ENCODE measurements around the gene DNAH17. TPM values are rescaled to one million over a fixed set of nuclear protein-coding genes. Genes with fewer than 3 reads are reported as not detected.

The DNAH17 gene
- total and polyA plus RNA-seq, 2 of the 13 experiments (the other 11 are each of a cell fraction or from before 2014, with no cell fraction given), result 0.86 to 1.6 TPM

DNA sequence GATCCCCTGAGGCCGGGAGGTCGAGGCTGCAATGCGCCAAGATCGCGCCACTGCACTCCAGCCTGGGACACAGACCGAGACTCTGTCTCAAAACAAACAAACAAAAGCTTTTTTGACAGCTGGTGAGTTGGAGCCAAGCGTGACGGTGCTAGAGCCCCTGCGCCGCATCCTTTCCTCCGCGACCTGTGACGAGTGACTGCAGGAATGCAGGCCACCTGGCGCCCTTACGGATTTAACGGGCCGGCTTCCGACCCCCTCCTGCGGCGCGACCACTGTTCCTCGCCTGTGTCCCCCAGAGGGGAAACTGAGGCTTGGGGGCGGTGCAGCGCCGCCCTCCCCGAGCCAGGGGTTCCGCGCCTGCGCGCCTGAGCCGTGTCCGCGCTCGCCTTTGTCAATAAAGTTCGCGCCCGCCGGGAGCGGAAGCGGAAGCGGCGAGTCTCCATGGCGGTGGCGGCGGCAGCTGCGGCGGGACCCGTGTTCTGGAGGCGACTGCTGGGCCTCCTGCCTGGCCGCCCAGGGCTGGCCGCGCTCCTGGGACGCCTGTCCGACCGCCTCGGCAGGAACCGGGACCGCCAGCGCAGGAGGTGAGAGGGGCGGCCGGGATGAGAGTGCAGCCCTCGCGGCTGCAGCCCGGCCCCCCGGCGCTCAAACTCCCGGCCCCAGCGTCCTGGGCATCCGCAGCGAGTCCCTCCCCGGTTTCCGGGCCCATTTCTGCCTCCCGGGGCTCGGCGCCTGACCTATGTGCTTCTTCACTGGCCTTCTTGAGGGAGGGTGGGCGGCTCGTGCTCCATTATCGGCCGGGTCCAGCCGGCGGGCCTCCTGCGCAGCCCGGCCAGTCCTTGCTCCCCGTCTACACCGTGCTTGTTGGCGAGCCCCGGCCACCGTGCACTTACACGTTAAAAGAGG, 198.7 kb downstream of the DNAH17 start, which contains the start of gene PGS1 (continued):
- TF ChIP-seq ZBTB4 (CRISPR knock-in tag; IDR thresholded peaks at IDR 0.05; ENCODE audit: borderline replicate concordance), result peak; percentile 93; the same call in 1 of the 2 replicates
- peak; percentile 94 for TF ChIP-seq YY1 (IDR thresholded peaks at IDR 0.05; ENCODE audit: insufficient read depth, insufficient replicate concordance, low read depth, low read length)
- TF ChIP-seq ZBTB42 (CRISPR knock-in tag; IDR thresholded peaks at IDR 0.05), result no peak
- peak; percentile 80; the same call in 1 of the 2 replicates for TF ChIP-seq ZSCAN29 (CRISPR knock-in tag; conservative IDR thresholded peaks at IDR 0.05)
- 0 out of 2 replicates have a peak, but pooled peaks have one; percentile 48 for TF ChIP-seq ZFP36L2 (CRISPR knock-in tag; IDR thresholded peaks at IDR 0.05)
- no peak for TF ChIP-seq DRAP1 (CRISPR knock-in tag; IDR thresholded peaks at IDR 0.05)
- TF ChIP-seq, protein P1, sequence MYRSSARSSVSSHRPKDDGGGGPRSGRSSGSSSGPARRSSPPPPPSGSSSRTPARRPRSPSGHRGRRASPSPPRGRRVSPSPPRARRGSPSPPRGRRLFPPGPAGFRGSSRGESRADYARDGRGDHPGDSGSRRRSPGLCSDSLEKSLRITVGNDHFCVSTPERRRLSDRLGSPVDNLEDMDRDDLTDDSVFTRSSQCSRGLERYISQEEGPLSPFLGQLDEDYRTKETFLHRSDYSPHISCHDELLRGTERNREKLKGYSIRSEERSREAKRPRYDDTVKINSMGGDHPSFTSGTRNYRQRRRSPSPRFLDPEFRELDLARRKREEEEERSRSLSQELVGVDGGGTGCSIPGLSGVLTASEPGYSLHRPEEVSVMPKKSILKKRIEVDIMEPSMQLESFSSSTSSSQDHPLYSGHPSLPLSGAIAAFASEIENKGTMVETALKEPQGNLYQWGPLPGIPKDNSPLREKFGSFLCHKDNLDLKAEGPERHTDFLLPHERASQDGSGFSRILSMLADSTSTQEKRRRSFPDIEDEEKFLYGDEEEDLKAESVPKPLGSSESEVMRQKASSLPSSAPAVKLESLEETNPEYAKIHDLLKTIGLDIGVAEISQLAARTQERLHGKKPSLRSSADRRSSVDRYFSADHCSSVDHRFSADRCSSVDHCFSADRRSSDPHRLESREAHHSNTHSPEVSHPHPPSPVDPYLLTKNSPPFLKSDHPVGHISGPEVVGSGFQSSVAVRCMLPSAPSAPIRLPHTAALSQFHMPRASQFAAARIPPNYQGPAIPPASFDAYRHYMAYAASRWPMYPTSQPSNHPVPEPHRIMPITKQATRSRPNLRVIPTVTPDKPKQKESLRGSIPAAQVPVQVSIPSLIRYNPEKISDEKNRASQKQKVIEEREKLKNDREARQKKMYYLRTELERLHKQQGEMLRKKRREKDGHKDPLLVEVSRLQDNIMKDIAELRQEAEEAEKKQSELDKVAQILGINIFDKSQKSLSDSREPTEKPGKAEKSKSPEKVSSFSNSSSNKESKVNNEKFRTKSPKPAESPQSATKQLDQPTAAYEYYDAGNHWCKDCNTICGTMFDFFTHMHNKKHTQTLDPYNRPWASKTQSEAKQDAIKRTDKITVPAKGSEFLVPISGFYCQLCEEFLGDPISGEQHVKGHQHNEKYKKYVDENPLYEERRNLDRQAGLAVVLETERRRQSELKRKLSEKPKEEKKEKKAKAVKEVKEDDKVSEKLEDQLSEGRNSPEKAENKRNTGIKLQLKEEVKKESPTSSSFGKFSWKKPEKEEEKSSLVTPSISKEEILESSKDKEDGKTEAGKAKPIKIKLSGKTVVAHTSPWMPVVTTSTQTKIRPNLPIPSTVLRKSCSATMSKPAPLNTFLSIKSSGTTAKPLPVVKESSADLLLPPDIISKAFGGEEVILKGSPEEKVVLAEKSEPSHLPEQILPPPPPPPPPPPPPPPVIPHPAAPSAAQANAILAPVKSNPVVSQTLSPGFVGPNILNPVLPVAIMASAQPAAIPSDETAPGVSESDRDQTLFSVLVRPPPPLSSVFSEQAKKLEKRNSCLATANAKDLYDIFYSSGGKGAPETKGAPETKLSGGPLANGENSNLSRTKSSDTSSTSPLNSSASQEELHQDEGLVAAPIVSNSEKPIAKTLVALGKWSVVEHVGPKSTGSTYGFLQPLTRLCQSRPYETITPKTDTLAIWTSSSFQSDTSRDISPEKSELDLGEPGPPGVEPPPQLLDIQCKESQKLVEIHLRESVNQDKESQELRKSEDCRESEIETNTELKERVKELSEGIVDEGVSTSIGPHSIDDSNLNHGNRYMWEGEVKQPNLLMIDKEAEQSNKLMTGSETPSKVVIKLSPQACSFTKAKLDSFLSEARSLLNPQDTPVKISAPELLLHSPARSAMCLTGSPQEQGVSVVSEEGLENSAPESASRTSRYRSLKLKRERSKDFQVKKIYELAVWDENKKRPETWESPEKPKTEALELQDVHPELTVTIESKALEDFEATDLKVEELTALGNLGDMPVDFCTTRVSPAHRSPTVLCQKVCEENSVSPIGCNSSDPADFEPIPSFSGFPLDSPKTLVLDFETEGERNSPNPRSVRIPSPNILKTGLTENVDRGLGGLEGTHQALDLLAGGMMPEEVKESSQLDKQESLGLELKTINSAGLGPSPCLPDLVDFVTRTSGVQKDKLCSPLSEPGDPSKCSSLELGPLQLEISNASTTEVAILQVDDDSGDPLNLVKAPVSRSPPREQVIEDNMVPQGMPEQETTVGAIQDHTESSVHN (CRISPR knock-in tag; IDR thresholded peaks at IDR 0.05), result peak; percentile 69; the same call in 1 of the 2 replicates
- peak; percentile 35 for TF ChIP-seq PHF5A (CRISPR knock-in tag; IDR thresholded peaks at IDR 0.05; ENCODE audit: low read depth, unreplicated experiment)
- TF ChIP-seq RNF2 (conservative IDR thresholded peaks at IDR 0.05; ENCODE audit: low read depth), result 0 out of 2 replicates have a peak, but pooled peaks have one; percentile 55
- TF ChIP-seq ZNF678 (CRISPR knock-in tag; IDR thresholded peaks at IDR 0.05), result peak; percentile 98
- peak; percentile 85 for TF ChIP-seq UBTF (CRISPR knock-in tag; IDR thresholded peaks at IDR 0.05)
- TF ChIP-seq RBFOX2 (IDR thresholded peaks at IDR 0.05; ENCODE audit: low read depth, low read length), result peak; percentile 99
- no peak for TF ChIP-seq ZFP36 (IDR thresholded peaks at IDR 0.05; ENCODE audit: borderline replicate concordance, low read depth, low read length, partially characterized antibody)

Measured in HepG2 (cell line).